HCT116 (cell line): ENCODE results near the gene PPIL6. TPM values are rescaled to one million over a fixed set of nuclear protein-coding genes. Genes with fewer than 3 reads are reported as not detected.

Experiments used
- ATAC-seq: fragments of 200-7000 bp; cut with Tn5 transposase; 2 replicates; pipeline ENCODE4 v1.9.1; 2020; ENCODE audit warnings: mild to moderate bottlenecking, moderate library complexity
- BruUV-seq: library from RNA; stranded (reverse); fragments of 400-500 nt; replicated peaks from 2 replicates; lab custom pipeline; 2021; lab: Mats Ljungman, UMichigan
- CTCF ChIA-PET: fragments of 300-600 bp; sonication (Branson Sonifier 250); formaldehyde crosslinking; loops from one replicate; lab custom pipeline; 2021; ENCODE audit warnings: antibody characterized with exemption; lab: Charles Lee
- POLR2A ChIA-PET: fragments of 300-600, 350-600 bp; sonication (Branson Sonifier 250); formaldehyde crosslinking; loops from one replicate; lab custom pipeline; 2021; ENCODE audit warnings: antibody characterized with exemption; lab: Charles Lee
- RAD21 ChIA-PET, 2 experiments: fragments of 300-600 bp; sonication (Branson Sonifier 250); formaldehyde crosslinking; loops; one replicate each; lab custom pipeline; 2023; ENCODE audit warnings: low total read pairs in 2 of 2; ENCODE audit not compliant: uncharacterized antibody in 2 of 2, unreplicated experiment in 2 of 2, low non-redundant PET in 1 of 2; lab: Charles Lee
- DNase-seq: peaks from one replicate; pipeline ENCODE4 v3.0.0-alpha.2; 2010; ENCODE audit warnings: low read depth, low spot score
- H2AFZ ChIP-seq: fragments of 200-600 bp; shearing (Covaris generic), sonication (generic); 2 replicates; pipeline ENCODE4 v1.6.1; 2017; ENCODE audit warnings: low read depth, mixed run types, mixed read lengths, antibody characterized with exemption, low read length; ENCODE audit not compliant: poor library complexity, severe bottlenecking
- H3K27ac ChIP-seq: 2 replicates; pipeline ENCODE4 v1.5.1; 2012; ENCODE audit warnings: low read depth, low read length
- H3K27me3 ChIP-seq: fragments of 200-600 bp; sonication (generic); 2 replicates; pipeline ENCODE4 v1.6.1; 2016; ENCODE audit warnings: mixed run types, low read length, mixed read lengths; ENCODE audit not compliant: insufficient read depth
- H3K36me3 ChIP-seq, 2 experiments: fragments of 200-500 bp in 1 of 2; fragments of 200-600 bp in 1 of 2; sonication (Bioruptor generic) in 1 of 2; sonication (generic) in 1 of 2; 2 replicates each; pipeline versions ENCODE4 v1.5.1 to v1.6.1; 2014 to 2016; ENCODE audit warnings: low read length in 2 of 2, inconsistent platforms in 1 of 2, mixed read lengths in 1 of 2, mixed run types in 1 of 2; ENCODE audit not compliant: insufficient read depth in 2 of 2, control insufficient read depth in 1 of 2
- H3K4me1 ChIP-seq, 2 experiments: fragments of 200-600 bp in 1 of 2; sonication (generic) in 1 of 2; 2 replicates each; pipeline versions ENCODE4 v1.5.1 to v1.6.1; 2012 to 2017; ENCODE audit warnings: low read length in 2 of 2, inconsistent platforms in 1 of 2, mild to moderate bottlenecking in 1 of 2, mixed read lengths in 1 of 2, mixed run types in 1 of 2, moderate library complexity in 1 of 2; ENCODE audit not compliant: insufficient read depth in 2 of 2, control insufficient read depth in 1 of 2
- H3K4me2 ChIP-seq: fragments of 200-600 bp; sonication (generic); 2 replicates; pipeline ENCODE4 v1.6.1; 2017; ENCODE audit warnings: mixed run types, low read length, mixed read lengths
- H3K4me3 ChIP-seq, 2 experiments: fragments of 200-600 bp in 1 of 2; sonication (generic) in 1 of 2; replicated peaks in 1 of 2; 2 replicates each; pipeline ENCODE4 v1.5.1; 2011 to 2016; ENCODE audit warnings: low read length in 2 of 2, control low read depth in 1 of 2, low read depth in 1 of 2, mild to moderate bottlenecking in 1 of 2, mixed read lengths in 1 of 2, mixed run types in 1 of 2
- H3K79me2 ChIP-seq: fragments of 200-600 bp; sonication (generic); 2 replicates; pipeline ENCODE4 v1.6.1; 2017; ENCODE audit warnings: mild to moderate bottlenecking, mixed run types, low read length, moderate library complexity, mixed read lengths; ENCODE audit not compliant: insufficient read depth
- H3K9ac ChIP-seq: fragments of 200-600 bp; sonication (generic); 2 replicates; pipeline ENCODE4 v1.6.1; 2016; ENCODE audit warnings: low read length, mixed read lengths
- H3K9me2 ChIP-seq: fragments of 200-600 bp; sonication (generic), shearing (Covaris generic); 2 replicates; pipeline ENCODE4 v1.6.1; 2017; ENCODE audit warnings: mixed run types, mild to moderate bottlenecking, moderate library complexity; ENCODE audit not compliant: insufficient read depth
- H3K9me3 ChIP-seq, 2 experiments: fragments of 200-500 bp in 1 of 2; fragments of 200-600 bp in 1 of 2; sonication (Bioruptor generic) in 1 of 2; sonication (generic) in 1 of 2; 2 replicates each; pipeline ENCODE4 v1.6.1; 2014 to 2017; ENCODE audit warnings: low read length in 2 of 2, mixed read lengths in 2 of 2, inconsistent platforms in 1 of 2, low read depth in 1 of 2, mild to moderate bottlenecking in 1 of 2, mixed run types in 1 of 2, moderate library complexity in 1 of 2; ENCODE audit not compliant: control insufficient read depth in 1 of 2, insufficient read depth in 1 of 2
- H4K20me1 ChIP-seq: fragments of 200-600 bp; sonication (generic), shearing (Covaris generic); 2 replicates; pipeline ENCODE4 v1.6.1; 2017; ENCODE audit warnings: mixed run types, mild to moderate bottlenecking, moderate library complexity; ENCODE audit not compliant: insufficient read depth
- ATF3 ChIP-seq: IDR thresholded peaks from 2 replicates; pipeline ENCODE4 v1.6.1; 2012
- CBX3 ChIP-seq: IDR thresholded peaks from 2 replicates; pipeline ENCODE4 v1.6.1; 2012; ENCODE audit warnings: low read depth
- CEBPB ChIP-seq: IDR thresholded peaks from 2 replicates; pipeline ENCODE4 v1.6.1; 2012; ENCODE audit warnings: low read depth
- CTCF ChIP-seq, 3 experiments: fragments of 200-600 bp in 1 of 3; sonication (generic) in 1 of 3; IDR thresholded peaks in 2 of 3; conservative IDR thresholded peaks in 1 of 3; 2 replicates each; pipeline ENCODE4 v1.5.1; 2012 to 2017; ENCODE audit warnings: low read depth in 2 of 3, low read length in 2 of 3, antibody characterized with exemption in 1 of 3, borderline replicate concordance in 1 of 3, control low read depth in 1 of 3, mild to moderate bottlenecking in 1 of 3, mixed read lengths in 1 of 3, mixed run types in 1 of 3, moderate library complexity in 1 of 3; ENCODE audit not compliant: insufficient read depth in 1 of 3
- EZH2 ChIP-seq: fragments of 200-600 bp; sonication (generic); IDR thresholded peaks from 2 replicates; pipeline ENCODE4 v1.6.1; 2017; ENCODE audit warnings: antibody characterized with exemption, mixed run types
- MAX ChIP-seq: IDR thresholded peaks from 2 replicates; pipeline ENCODE4 v1.6.1; 2012
- POLR2A ChIP-seq: IDR thresholded peaks from 2 replicates; pipeline ENCODE4 v1.7.0; 2011; ENCODE audit warnings: borderline replicate concordance; ENCODE audit not compliant: insufficient read depth, insufficient read length; ENCODE audit errors: extremely low read depth
- POLR2AphosphoS5 ChIP-seq: IDR thresholded peaks from 2 replicates; pipeline ENCODE4 v1.6.1; 2011; ENCODE audit warnings: mild to moderate bottlenecking, low read depth, low read length, moderate library complexity
- REST ChIP-seq: IDR thresholded peaks from 2 replicates; pipeline ENCODE4 v1.6.1; 2012; ENCODE audit warnings: low read depth
- SP1 ChIP-seq: IDR thresholded peaks from 2 replicates; pipeline ENCODE4 v1.6.1; 2012; ENCODE audit warnings: low read depth
- TCF7L2 ChIP-seq: IDR thresholded peaks from 2 replicates; pipeline ENCODE4 v1.7.0; 2011; ENCODE audit warnings: borderline replicate concordance, inconsistent platforms; ENCODE audit not compliant: insufficient read depth, insufficient read length; ENCODE audit errors: extremely low read depth
- YY1 ChIP-seq: IDR thresholded peaks from 2 replicates; pipeline ENCODE4 v1.6.1; 2011; ENCODE audit warnings: low read length, low read depth, moderate library complexity, mild to moderate bottlenecking; ENCODE audit not compliant: insufficient replicate concordance; ENCODE audit errors: extremely low read depth
- ZNF274 ChIP-seq: fragments of 200-500 bp; sonication (Bioruptor generic); IDR thresholded peaks from 2 replicates; pipeline ENCODE4 v1.6.1; 2014; ENCODE audit warnings: mild to moderate bottlenecking, low read depth, low read length, inconsistent platforms
- intact Hi-C: fragments of 100-400 bp; cut with micrococcal nuclease; formaldehyde crosslinking; loops from 2 replicates; pipeline ENCODE4 v1.10.0; 2022
- total RNA-seq: library from RNA; stranded (reverse); gene quantifications from one replicate; pipeline ENCODE4 v1.2.1, GENCODE V29; 2021; ENCODE audit not compliant: unreplicated experiment

Gene PPIL6
- total RNA-seq, 1 experiment from 2014 or later, result 3.3 TPM

- H3K27ac ChIP-seq, result no peak overlapping the region
- RAD21 ChIA-PET, result no interaction called here
- H3K9ac ChIP-seq, result no peak overlapping the region
- H3K9me2 ChIP-seq, result no peaks in the 10 kb centered on the region
- no peaks in the 10 kb centered on the region for H3K4me1 ChIP-seq
- no peaks in the 10 kb centered on the region for H3K27me3 ChIP-seq
- H3K4me3 ChIP-seq, result no peak overlapping the region
- no TSS peak for BruUV-seq
- CTCF ChIA-PET, result no interaction called here
- TF ChIP-seq POLR2AphosphoS5 (no peak), ATF3 (no peak), CEBPB (no peak), REST (no peak), POLR2A (no peak), EZH2 (no peak), ZNF274 (no peak), SP1 (no peak), MAX (no peak), TCF7L2 (no peak), CBX3 (no peak), YY1 (no peak), CTCF (IDR thresholded peaks at IDR 0.05 in 2 of 3, conservative IDR thresholded peaks at IDR 0.05 in 1 of 3; ENCODE audit: borderline replicate concordance in 1 of 3, insufficient read depth in 1 of 3, low read depth in 2 of 3, low read length in 2 of 3) (no peak)
- TF ChIP-seq, all 23 proteins: peak for 0
- intact Hi-C loops, result no loop called here
- POLR2A ChIA-PET, result no interaction called here
- no peaks in the 10 kb centered on the region for H4K20me1 ChIP-seq
- no peak overlapping the region for H3K4me2 ChIP-seq
- H3K36me3 ChIP-seq, result no peaks in the 10 kb centered on the region
- ATAC-seq (no peak), DNase-seq (no peak)
- H3K79me2 ChIP-seq, result no peaks in the 10 kb centered on the region
- no peak overlapping the region for H2AFZ ChIP-seq
- H3K9me3 ChIP-seq, result no peaks in the 10 kb centered on the region
These were observed 22.8 kb downstream of the PPIL6 start for GRCh38 chr6:109417646-109418045.
